Activated T-cell treated with anti-CD3 and anti-CD28 coated beads for 4 hours (primary cell): Measurements from ENCODE around the gene CYTH1.

Source experiments
- DNase-seq: peaks from one replicate; pipeline ENCODE4 v3.0.0-alpha.2; 2020

The CYTH1 gene

DNA sequence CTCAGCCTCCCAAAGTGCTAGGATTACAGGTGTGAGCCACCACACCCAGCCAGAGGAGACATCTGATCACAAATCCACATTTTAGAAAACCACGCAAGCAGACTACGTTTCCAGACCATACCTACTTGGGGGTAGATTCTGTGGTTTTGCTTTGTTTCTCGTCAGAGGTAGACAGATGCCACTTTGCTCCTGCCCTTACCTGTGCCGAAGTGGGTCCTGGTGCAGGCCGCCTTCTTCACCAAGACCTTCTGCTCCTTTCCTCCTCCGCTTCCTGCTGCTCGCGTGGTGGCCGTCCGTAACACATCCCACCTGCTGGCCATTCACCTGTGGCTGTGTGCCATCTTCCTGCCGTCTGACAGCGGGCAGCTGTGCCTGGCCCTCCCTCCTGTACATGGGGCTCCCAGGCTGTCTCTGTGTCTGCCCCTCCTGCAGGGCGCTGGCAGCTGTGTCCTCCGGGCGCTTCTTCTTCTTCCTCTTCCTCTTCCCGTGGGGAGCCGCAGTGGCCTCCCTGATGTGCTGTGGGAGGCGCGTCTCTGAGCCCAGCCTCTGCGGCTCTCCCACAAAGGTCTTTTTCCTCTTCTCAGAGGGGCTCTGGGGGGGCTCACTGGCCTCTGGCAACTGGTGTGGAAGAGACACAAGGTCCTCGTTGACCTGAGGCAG, 21.2 kb upstream of the CYTH1 start:
- DNase-seq, result no peak

DNA sequence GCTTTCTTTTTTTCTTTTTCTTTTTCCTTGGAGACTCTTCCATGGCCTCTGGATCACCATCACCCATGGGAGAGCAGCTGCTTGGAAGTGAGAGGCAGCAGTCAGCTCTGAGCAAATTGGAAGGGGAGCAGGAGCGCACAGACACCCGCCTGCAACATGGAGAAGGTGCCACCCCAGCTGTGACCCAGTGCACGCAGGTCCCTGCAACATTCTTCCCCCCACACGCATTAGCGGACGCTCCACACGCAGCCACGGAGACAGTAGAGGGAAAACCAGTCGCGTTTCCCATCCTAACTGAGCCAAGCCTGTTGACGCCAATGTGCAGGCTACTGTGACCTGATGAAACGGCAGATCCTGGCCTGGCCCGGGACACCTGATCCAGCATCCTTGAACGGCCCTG, 20.4 kb upstream of the CYTH1 start:
- no peak for DNase-seq

DNA sequence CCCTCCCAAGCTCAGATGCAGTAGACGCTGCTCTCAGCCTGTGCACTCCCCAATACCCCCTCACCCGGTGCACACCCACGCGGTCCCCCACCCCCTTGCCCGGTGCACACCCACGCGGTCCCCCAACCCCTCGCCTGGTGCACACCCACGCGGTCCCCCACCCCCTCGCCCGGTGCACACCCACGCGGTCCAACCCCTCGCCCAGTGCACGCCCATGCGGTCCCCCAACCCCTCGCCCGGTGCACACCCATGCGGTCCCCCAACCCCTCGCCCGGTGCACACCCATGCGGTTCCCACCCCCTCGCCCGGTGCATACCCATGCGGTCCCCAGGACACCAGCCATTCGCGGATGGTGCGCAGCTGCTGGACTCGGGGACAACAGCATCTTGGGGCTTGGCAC, 19.9 kb upstream of the CYTH1 start:
- no peak for DNase-seq

DNA sequence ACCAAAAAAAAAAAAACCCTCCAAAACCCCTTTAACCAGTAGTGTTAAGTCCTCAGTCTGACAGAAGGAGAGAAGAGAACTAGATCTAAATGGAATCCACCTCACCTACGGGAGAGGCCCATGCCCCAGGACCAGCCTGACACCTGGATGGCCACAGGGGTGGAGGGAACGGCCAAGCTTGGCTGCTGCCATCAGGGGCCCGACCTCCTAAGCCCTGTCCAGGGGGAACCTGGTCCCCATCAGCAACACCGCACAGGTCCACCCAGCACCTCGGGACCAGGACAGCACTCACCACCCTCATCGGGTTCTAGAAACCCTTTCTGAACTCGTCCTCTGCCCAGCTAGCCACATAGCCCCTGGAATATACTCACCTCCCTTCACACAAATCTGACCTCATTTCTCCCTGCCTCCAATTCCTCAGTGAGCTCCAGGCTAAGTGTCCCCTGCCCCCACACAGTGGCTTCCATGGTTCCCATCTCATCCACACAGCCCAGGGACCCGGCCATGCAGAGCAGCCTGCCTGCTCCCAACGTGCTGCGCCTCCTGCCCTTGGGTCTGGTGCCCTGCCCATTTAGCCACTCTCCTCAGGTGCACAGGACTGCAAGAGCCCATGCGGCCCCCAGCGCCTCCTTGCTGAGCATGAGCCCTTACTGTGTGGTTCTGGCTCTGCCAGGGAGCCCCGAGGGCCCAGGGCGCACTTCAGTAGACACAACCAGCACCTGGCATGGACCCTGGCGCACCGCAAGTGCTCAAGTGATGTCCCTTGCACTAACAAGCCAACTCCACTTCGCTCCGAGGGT, 18.3 kb upstream of the CYTH1 start:
- no peak for DNase-seq

DNA sequence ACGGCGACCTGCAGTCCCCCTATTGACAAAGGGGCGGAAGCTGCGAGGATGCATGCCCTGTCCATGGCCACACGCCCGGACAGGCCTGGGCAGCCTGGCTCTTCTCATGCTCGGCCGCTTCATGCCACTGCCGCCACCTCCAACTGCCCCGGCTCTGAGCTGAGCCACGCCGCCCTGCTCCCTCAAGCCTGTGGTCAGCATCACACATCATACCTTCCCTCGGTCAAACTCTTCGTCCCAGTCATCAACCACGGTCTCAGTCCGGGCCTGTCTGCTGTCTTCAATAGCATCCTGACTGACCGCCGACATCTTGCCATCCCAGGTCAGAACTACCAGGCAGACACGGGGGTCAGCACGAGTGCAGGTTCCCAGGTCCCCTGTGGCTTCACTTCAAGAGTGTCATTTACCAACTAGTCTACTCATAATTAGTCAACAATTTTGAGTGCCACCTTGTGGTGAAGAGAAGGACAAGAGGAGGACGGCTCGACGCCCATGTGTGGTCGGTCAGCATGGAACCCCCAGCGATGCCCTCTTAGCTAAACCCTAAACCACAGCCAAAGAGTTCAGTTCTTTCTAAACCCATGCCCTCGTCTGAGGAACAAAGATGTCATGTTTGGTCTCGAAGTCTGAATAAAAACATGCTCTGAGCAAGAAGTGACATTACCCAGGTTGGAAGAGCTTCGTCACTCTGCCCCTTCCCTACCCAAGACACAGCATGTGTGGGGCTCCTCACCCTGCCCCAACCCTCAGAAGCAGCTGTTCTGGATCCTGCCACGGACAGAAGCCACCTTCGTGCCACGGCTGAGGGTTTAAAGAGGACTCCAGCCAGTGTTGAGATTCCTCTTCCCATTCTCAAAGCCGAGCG, 16.9 kb upstream of the CYTH1 start:
- no peak for DNase-seq

DNA sequence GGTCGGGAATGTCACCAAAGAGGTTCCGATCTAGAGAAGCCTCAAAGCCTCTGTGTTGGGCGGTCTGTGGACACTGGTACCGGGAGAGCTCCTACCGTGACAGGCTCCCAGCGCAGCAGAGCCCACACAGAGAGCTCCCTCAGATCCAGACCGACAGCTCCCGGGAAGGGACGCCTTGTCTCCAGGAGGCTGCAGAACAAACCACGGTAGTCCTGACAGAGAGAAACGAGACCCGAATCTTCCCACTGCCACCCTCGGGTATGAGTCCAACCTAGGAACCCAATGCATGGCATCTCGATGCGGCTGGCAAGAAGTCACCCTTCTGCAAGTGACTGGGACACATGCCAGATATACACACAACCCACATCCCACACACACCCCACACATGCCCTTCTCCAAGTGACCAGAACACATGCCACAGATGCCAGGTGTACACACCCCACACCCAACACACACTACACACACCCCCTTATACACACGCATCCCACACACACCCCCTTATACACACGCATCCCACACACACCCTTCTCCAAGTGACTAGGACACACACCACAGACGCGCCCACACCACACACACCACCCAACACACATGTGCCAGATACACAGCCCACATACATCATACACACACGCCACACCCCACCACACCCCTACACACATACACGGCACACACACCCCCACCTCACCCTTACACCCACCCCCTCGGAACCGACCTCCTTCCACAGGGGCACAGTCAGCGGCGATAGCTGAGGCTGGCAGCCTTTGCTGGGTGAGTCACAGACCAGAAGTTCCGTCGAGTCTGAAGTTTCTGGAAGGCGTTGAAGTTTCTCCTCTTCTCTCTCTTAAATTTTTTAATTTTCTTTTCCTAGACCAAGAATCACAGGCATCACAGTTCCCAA, 15.9 kb upstream of the CYTH1 start:
- DNase-seq, result no peak

DNA sequence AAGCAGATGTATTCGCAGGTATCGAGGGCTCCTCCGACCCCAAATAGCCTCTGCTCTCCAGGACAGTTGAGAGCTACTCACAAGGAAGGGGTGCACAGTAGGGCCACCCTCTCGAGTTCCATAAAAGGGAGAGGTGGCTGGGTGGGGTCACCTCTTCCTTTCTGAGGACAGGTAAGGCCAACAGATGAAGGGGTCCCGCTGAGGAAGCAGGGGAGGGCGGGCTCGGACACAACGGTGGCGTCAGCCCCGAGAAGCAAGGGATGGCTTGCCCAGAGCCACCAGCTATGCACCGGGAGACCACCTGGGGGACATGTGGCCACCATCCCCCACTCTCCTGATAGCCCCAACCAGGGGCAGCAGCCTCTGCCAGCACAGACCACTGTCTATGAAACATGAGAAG, 15.1 kb upstream of the CYTH1 start:
- no peak for DNase-seq

DNA sequence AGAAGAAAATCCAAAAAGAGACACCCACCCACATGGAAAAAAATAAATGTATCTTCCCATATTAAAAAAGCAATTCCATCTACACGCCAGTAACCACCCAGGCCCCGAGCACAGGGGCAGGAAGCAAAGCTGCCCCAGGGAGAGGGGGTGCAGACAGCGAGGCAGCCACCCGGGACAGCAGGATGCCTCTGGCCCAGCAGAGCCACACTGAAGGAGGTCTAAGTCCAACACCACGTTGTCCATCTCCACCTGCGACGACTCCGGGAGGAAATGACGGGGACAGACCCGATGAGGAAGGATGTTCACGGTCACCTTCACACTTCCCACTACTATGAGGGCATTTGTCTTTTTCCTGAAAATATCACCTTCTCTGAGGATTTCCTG, 14.4 kb upstream of the CYTH1 start:
- no peak for DNase-seq

DNA sequence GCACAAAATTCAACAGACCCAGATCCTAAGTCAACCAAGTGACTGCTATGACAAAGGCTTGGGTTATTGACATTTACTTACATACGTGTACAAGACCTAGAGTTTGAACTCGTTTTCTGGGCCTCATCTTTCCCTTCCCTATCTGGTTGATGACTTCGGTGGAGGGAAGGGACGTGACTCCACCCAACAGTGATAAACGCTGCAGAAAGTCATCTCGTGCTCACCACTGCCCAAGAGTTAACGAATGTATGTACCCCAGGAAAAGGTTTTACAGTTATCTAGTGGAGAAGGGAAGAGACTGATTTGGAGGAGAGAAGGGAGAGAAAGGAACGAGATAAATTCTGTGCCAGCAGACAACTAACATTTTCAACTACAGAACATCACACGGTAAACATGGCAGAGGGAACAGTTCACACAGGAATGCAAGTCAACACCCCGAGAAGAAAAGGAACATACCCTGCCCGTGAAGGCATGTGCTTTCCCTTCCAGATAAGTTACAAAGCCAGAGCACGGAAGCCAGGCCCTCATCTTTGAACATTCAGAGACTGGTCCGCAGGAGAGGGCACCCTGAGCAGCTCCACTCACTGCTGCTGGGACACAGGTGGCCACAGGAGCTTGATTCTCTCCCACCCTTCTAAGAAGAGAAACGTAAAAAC, 13.9 kb upstream of the CYTH1 start:
- DNase-seq, result no peak

DNA sequence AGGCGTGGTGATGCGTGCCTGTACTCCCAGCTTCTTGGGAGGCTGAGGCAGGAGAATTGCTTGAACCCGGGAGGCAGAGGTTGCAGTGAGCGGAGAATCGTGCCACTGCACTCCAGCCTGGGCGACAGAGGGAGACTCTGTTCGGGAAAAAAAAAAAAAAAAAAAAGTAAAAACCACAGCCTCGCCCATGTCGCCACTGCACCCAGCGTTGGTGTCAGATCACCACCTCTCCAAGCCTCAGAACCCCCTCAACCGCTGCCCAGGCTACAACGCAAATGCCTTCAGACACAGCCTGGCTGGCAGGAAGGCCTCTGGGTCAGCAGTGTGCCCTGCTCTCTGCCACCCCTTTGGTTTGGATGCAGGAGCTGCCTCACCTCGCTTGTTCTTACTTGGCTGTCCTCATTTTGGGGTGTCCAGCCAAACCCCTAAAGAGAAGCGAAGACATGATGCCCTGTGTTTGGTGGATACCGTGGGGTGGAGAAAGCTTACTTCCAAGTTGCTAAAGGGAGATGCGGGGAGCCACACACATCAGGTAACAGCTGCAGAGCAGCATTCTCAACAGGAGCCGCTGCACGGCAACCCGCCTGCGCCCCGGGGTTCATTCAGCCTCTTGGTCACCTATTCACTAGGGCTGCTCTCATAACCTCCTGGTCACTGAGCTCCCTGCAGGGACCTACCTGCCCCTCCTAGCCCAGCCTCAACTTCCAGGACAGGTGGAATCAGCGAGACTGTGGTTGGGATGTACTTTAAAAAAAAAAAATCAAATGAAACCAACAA, 13.0 kb upstream of the CYTH1 start:
- no peak for DNase-seq

DNA sequence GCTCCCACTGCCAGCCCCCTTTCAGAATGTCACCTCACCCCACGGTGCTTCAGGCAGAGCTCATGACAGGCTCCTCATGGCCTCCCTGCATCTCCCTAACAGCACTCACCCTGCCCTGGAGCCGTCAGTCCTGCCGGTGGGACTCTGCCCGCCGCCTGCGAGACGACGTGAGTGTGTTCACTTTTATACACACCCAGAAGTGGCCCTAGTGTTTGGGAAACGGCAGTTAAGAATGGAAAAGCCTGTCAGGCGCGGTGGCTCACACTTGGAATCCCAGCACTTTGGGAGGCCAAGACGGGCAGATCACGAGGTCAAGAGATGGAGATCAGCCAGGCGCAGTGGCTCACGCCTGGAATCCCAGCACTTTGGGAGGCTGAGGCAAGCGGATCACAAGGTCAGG, 12.3 kb upstream of the CYTH1 start:
- no peak for DNase-seq

DNA sequence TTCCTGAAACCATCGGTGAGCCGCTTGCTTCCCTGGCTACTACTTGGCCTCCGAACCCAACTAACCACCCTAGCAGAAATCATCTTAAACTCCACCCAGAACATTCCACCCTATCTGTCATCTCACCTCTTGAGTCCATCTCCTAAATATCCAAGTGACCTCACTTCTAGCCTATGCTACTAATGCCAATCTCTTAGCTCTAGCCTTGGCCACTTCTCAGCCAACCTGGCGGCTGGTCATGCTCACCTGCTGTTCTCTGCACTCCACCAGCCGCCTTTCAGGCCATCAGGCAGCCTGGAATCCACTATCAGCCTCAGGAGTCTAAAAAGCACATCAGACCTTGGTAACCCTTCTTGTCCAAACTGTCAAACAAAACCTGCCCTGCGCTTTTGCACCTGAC, 11.9 kb upstream of the CYTH1 start:
- DNase-seq, result no peak

DNA sequence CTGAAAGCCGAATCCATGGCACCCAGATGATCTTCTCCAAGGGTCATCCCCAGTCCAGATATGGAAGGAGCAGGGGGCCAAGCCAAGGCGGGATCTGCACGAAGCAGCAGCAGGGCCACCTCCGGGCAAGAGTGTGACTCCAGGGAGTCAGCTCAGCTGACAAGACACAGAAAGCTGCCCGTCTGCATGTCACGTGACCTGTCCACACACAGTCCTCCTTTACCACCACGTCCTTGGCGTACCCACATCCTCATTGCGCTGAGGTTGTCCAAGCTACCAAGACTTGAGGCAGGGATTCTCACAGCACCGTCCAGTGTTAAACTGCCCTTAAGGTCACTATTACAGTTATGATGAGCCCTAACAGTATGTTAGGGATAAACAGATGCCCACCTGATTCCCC, 11.3 kb upstream of the CYTH1 start:
- DNase-seq, result no peak

DNA sequence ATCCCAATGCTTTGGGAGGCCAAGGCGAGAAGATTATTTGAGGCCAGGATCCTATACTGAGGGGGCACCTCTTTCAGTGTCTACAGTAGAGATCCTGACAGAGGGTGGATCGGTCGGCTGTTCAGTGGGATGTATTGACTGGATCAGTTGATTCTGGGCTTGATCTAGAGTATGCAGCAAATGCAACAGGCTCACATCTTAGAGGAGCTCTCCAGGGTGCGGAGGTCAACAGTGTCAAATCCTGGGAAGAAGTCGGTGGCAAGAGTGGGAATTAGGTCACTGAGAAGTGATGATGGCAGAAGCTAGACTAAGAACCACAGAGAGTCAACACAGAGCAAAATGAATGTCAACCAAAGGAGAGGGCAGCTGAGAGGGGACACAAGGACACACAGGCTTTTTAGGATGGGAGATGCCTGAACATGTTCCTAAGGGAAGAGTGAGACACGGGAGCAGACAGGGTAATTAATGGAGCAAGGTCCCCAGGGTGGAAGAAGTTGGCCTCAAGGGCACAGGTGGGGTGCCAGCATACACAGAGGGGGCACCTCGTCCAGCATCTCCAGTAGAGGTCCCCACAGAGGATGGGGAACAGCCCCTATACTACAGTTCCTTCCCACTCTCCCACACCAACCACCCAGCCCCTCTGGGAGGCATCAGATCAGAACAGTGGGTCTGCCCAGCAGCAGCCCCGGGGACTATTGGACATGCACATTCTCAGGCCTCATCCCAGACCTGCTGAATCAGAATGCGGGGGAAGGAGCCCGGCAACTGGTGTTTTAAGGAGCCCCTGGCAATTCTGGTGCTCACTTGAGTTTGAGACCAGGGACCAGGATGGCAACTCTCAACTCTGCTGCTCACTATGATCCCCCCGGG, 10.0 kb upstream of the CYTH1 start:
- DNase-seq, result no peak

DNA sequence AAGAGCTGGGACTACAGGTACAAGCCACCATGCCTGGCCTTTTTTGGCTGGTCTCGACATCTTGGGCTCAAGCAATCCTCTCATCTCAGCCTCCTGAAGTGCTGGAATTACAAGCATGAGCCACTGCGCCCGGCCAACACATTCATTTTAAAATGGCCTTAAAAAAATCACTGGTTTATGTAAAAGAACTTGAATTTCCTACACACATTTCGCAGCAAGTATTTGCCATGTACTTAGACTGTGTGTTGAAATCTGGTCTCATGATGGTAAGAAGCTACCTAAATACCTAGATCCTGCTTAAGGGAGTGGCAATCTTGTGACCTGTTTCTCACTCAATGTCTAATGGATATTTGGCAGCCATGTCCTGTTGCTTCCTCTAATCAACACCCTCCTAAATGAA, 8.5 kb upstream of the CYTH1 start:
- DNase-seq, result no peak

DNA sequence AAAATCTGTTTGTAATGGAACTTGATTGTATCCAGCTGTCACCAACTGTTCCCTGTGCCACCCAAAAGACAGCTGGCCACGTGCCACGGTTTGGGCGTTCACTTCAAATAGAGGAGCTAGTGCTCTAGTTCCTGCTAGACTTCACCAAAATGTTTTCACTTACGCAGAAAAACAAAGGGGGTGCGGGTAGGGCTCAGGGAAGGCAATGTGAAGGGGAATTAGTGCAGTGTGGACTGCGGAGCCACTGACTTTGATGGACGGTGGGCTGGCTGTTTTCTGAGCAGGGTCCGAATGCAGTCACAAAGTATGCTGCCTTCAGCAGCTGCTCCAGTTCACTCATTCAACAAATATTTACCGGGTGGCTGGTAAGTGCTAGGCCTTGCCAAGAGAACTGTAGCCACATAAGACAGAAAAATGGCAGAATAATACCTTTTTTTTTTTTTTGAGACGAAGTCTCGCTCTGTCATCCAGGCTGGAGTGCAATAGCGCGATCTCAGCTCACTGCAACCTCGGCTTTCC, 7.6 kb upstream of the CYTH1 start:
- DNase-seq, result no peak

DNA sequence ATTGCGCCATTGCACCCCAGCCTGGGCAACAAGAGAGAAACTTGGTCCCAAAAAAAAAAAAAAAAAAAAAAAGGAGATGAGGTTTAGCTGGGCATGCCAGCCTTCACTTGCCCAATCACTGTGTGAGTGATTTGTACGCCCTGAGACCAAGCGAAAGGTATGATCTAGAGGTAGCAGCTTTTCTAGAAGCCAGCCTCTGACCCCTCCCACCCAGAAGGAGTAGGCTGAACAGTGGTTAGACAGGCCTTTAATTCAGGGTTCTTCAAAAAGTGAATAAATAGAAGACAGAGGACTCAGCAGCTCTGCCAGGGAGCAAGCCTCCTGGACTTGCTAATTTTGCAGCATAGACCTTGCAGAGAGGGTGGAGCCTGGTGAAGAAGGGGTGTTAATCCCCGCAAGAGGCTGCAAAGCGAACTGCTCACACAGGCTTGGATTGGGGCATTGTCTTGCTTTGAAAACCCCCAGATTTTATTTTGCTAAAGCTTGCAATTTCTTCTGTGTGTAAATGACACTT, 7.1 kb upstream of the CYTH1 start:
- no peak for DNase-seq

DNA sequence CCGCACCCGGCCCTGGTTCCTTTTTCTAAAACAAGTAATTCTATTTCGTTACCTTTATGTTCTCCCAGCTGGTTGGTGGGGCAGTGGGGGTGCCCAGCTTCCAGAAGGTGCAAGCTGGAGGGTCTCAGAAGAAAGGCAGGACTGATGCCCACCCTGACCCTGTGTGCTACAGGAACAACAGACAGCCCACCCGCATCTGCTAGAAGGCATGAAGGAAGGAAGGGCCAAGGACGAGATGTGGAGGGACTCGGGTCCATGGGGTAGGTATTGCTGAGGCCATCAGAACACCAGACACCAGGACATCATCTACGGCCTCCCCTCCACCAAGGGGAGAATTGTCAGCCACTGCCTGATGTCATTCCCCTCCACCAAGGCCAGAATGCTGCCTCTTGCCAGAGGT, 6.4 kb upstream of the CYTH1 start:
- no peak for DNase-seq

DNA sequence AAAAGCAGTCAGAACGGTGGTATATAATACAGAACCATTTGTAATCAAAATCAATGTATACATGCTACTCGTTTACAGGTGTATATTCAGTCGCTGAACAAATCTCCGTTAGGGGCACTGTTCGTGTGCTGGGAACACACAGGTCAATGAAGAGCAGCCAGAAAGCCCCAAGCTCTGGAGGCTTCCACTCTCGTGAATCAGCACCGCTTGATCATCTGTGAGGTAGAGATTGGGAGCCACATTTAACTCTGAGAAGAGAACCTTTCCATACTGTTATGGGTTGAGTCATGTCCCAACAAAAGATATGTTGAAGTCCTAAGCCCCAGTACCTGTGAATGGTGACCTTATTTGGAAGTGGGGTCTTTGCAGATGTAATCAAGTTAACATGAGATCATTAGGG, 5.4 kb upstream of the CYTH1 start:
- no peak for DNase-seq

DNA sequence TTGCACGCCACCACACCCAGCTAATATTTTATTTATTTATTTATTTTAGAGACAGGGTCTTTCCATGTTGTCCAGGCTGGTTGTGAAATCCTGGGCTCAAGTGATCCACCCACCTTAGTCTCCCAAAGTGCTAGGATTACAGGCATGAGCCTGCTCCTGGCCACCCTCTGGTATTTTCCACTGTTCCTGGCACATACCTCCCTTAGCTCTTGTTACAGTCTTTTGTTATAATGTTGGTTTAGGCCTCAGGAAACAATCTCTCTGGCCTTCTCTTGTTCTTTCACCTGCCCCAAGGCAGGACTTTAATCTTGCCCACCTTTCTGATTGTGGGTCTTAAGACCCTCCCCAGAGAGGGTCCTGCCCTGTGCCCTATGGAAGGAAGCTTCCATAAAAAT, 3.6 kb upstream of the CYTH1 start:
- DNase-seq, result no peak
